ENCODE results near the gene ELL2.
A peak's percentile ranks its signal among the peaks of the same experiment; 100 is the strongest.

DNA sequence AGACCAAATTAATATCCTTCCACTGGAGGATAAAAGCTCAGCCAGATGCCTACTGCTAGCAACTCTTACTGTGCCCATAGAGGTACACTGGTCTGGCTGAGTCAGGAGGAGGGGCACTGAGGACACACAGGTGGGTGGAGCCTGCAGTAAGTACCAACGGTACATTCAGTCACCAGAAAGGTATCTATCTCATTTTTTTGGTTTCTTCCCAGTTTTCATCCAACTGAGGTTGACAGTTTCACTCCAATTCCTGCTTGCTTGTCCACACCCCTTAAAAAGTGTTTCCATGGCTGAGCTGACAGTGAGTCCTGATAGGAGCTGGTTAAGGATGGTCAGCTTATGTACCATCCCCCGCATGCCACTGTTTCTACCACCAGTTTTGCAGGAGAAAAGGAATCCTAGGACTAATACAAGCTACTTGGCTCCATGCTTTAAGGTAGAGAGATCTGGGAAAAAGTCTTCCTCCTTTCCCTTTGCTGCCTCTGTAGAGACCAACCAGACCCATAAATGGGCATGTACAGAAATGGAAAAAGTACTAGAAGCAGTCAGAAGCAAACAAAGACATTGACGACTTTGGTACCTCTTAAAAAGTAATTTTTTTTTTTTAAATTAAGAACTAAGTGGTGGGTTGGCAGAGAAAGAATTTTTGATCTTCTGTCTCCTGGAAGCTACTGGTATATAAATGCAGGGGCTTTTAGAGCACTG lies 3.2 kb downstream of the ELL2 start:
- TF ChIP-seq, protein P1, sequence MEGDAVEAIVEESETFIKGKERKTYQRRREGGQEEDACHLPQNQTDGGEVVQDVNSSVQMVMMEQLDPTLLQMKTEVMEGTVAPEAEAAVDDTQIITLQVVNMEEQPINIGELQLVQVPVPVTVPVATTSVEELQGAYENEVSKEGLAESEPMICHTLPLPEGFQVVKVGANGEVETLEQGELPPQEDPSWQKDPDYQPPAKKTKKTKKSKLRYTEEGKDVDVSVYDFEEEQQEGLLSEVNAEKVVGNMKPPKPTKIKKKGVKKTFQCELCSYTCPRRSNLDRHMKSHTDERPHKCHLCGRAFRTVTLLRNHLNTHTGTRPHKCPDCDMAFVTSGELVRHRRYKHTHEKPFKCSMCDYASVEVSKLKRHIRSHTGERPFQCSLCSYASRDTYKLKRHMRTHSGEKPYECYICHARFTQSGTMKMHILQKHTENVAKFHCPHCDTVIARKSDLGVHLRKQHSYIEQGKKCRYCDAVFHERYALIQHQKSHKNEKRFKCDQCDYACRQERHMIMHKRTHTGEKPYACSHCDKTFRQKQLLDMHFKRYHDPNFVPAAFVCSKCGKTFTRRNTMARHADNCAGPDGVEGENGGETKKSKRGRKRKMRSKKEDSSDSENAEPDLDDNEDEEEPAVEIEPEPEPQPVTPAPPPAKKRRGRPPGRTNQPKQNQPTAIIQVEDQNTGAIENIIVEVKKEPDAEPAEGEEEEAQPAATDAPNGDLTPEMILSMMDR (IDR thresholded peaks at IDR 0.05) = no peak
- TF ChIP-seq POLR2A (IDR thresholded peaks at IDR 0.05) = peak; percentile 58
